ENCODE data around the gene TBXAS1.

TBXAS1 gene

GRCh38 chr7:140022582-140023211, 193.6 kb downstream of the TBXAS1 start:
- DNase-seq (ENCODE audit: low read depth in 2 of 2) = no peak

- DNase-seq (ENCODE audit: low read depth in 2 of 2) = no peak
Measured at GRCh38 chr7:140023728-140024127, 194.7 kb downstream of the TBXAS1 start.

GRCh38 chr7:140024585-140024984, 195.5 kb downstream of the TBXAS1 start:
- no peak for DNase-seq (ENCODE audit: low read depth in 2 of 2)

GRCh38 chr7:140025241-140025640, 196.2 kb downstream of the TBXAS1 start:
- no peak for DNase-seq (ENCODE audit: low read depth in 2 of 2)

GRCh38 chr7:140025814-140026433, 196.9 kb downstream of the TBXAS1 start:
- no peak for DNase-seq (ENCODE audit: low read depth in 2 of 2)

GRCh38 chr7:140026935-140027334, 197.9 kb downstream of the TBXAS1 start:
- no peak for DNase-seq (ENCODE audit: low read depth in 2 of 2)

GRCh38 chr7:140027858-140028257, 198.8 kb downstream of the TBXAS1 start:
- no peak for DNase-seq (ENCODE audit: low read depth in 2 of 2)

- no peak for DNase-seq (ENCODE audit: low read depth in 2 of 2)
Measured at GRCh38 chr7:140028311-140028710, 199.2 kb downstream of the TBXAS1 start.

GRCh38 chr7:140029072-140029471, 200.0 kb downstream of the TBXAS1 start:
- DNase-seq (ENCODE audit: low read depth in 2 of 2) = no peak

- no peak for DNase-seq (ENCODE audit: low read depth in 2 of 2)
Measured at GRCh38 chr7:140031364-140031763, 202.3 kb downstream of the TBXAS1 start.

- no peak for DNase-seq (ENCODE audit: low read depth in 2 of 2)
Measured at GRCh38 chr7:140033036-140033435, 204.0 kb downstream of the TBXAS1 start.

GRCh38 chr7:140033779-140034363, 204.8 kb downstream of the TBXAS1 start:
- DNase-seq (ENCODE audit: low read depth in 2 of 2) = no peak

- DNase-seq (ENCODE audit: low read depth in 2 of 2) = no peak
Measured at GRCh38 chr7:140034421-140034820, 205.4 kb downstream of the TBXAS1 start.

- DNase-seq (ENCODE audit: low read depth in 2 of 2) = no peak
Measured at GRCh38 chr7:140035400-140036223, 206.5 kb downstream of the TBXAS1 start.

GRCh38 chr7:140036224-140036962, 207.3 kb downstream of the TBXAS1 start:
- DNase-seq (ENCODE audit: low read depth in 2 of 2) = no peak

GRCh38 chr7:140039066-140039465, 210.0 kb downstream of the TBXAS1 start:
- no peak for DNase-seq (ENCODE audit: low read depth in 2 of 2)

GRCh38 chr7:140039896-140040295, 210.8 kb downstream of the TBXAS1 start:
- DNase-seq (ENCODE audit: low read depth in 2 of 2) = no peak

- DNase-seq (ENCODE audit: low read depth in 2 of 2) = no peak
Measured at GRCh38 chr7:140041659-140042385, 212.8 kb downstream of the TBXAS1 start.

GRCh38 chr7:140042386-140042670, 213.3 kb downstream of the TBXAS1 start:
- no peak for DNase-seq (ENCODE audit: low read depth in 2 of 2)

- DNase-seq (ENCODE audit: low read depth in 2 of 2) = no peak
Measured at GRCh38 chr7:140044251-140044650, 215.2 kb downstream of the TBXAS1 start.

- DNase-seq (ENCODE audit: low read depth in 2 of 2) = no peak
Measured at GRCh38 chr7:140045697-140046096, 216.6 kb downstream of the TBXAS1 start.
